HepG2 (cell line): ENCODE data around the gene FMNL2. TPM values are rescaled to one million over a fixed set of nuclear protein-coding genes. Genes with fewer than 3 reads are reported as not detected.
A peak's percentile ranks its signal among the peaks of the same experiment; 100 is the strongest.

Experiments used
- ATAC-seq: fragments of 200-7000 bp; cut with Tn5 transposase; 3 replicates; pipeline ENCODE4 v1.9.1; 2020; ENCODE audit warnings: mild to moderate bottlenecking, moderate library complexity
- BruUV-seq: library from RNA; stranded (reverse); fragments of 400-500 nt; replicated peaks from 2 replicates; lab custom pipeline; 2021; lab: Mats Ljungman, UMichigan
- CTCF ChIA-PET: fragments of 300-600 bp; formaldehyde crosslinking; extraction: SDS; loops from one replicate; lab custom pipeline; 2021; ENCODE audit warnings: low total read pairs, inconsistent platforms, low intra/inter-chr PET ratio; lab: Yijun Ruan, JAX
- POLR2A ChIA-PET: fragments of 350-600 bp; sonication (Branson Sonifier 250); formaldehyde crosslinking; loops from one replicate; lab custom pipeline; 2020; ENCODE audit warnings: antibody characterized with exemption, inconsistent platforms; lab: Yijun Ruan, JAX
- DNase-seq: peaks from one replicate; pipeline ENCODE4 v3.0.0-alpha.2; 2015; ENCODE audit warnings: low spot score
- FAIRE-seq: peaks from 3 replicates; lab custom pipeline; 2011; peaks lifted over from hg19 to GRCh38; lab: Jason Lieb, UNC
- H2AFZ ChIP-seq: one replicate; pipeline ENCODE4 v1.6.1; 2011; ENCODE audit warnings: low read length, inconsistent platforms
- H3K27ac ChIP-seq: fragments of 300-600 bp; 3 replicates; pipeline ENCODE4 v1.8.0; 2011; ENCODE audit warnings: mixed run types, mild to moderate bottlenecking, mixed read lengths, low read length, inconsistent platforms; ENCODE audit not compliant: insufficient read depth; ENCODE audit errors: extremely low read length
- H3K27me3 ChIP-seq, 2 experiments: fragments of 200-600 bp in 1 of 2; 2 replicates in 1 of 2; 3 replicates in 1 of 2; pipeline versions ENCODE4 v1.6.0 to v1.8.0; 2011; ENCODE audit warnings: low read length in 2 of 2, mild to moderate bottlenecking in 2 of 2, moderate library complexity in 2 of 2, inconsistent platforms in 1 of 2; ENCODE audit not compliant: insufficient read depth in 2 of 2, control insufficient read depth in 1 of 2
- H3K36me3 ChIP-seq, 2 experiments: fragments of 200-600 bp in 1 of 2; replicated peaks in 1 of 2; 2 replicates in 1 of 2; 3 replicates in 1 of 2; pipeline versions ENCODE4 v1.5.1 to v1.8.0; 2011; ENCODE audit warnings: low read length in 2 of 2, inconsistent platforms in 1 of 2; ENCODE audit not compliant: insufficient read depth in 2 of 2, control insufficient read depth in 1 of 2
- H3K4me1 ChIP-seq: 2 replicates; pipeline ENCODE4 v1.5.1; 2012; ENCODE audit warnings: low read length, inconsistent platforms; ENCODE audit not compliant: insufficient read depth
- H3K4me2 ChIP-seq: 2 replicates; pipeline ENCODE4 v1.6.0; 2011; ENCODE audit warnings: low read depth, low read length, inconsistent platforms
- H3K4me3 ChIP-seq, 3 experiments: fragments of 200-600 bp in 1 of 3; sonication (generic), shearing (Covaris generic) in 1 of 3; replicated peaks in 1 of 3; 2 replicates each; pipeline ENCODE4 v1.5.1; 2011 to 2016; ENCODE audit warnings: low read length in 3 of 3, inconsistent platforms in 2 of 3, low read depth in 2 of 3, mild to moderate bottlenecking in 2 of 3, control low read depth in 1 of 3, mixed read lengths in 1 of 3; ENCODE audit not compliant: insufficient read depth in 1 of 3
- H3K79me2 ChIP-seq: one replicate; pipeline ENCODE4 v1.6.1; 2011; ENCODE audit warnings: low read length, inconsistent platforms; ENCODE audit not compliant: insufficient read depth
- H3K9ac ChIP-seq: 2 replicates; pipeline ENCODE4 v1.6.0; 2011; ENCODE audit warnings: mild to moderate bottlenecking, low read depth, low read length, inconsistent platforms; ENCODE audit not compliant: insufficient read depth
- H3K9me3 ChIP-seq: 2 replicates; pipeline ENCODE4 v1.5.1; 2012; ENCODE audit warnings: mild to moderate bottlenecking, low read length
- H4K20me1 ChIP-seq: 2 replicates; pipeline ENCODE4 v1.6.0; 2011; ENCODE audit warnings: inconsistent platforms, mild to moderate bottlenecking, low read length, moderate library complexity; ENCODE audit not compliant: insufficient read depth
- CEBPB ChIP-seq: IDR thresholded peaks from 2 replicates; pipeline ENCODE4 v1.6.1; 2011; ENCODE audit warnings: low read depth, low read length, improper control_type of control experiment, borderline replicate concordance
- CERS6 ChIP-seq: sonication (generic); formaldehyde crosslinking; IDR thresholded peaks from 2 replicates; pipeline ENCODE4 v1.5.0; 2020; ENCODE audit warnings: missing genetic modification reagents
- ELF3 ChIP-seq: IDR thresholded peaks from 2 replicates; pipeline ENCODE4 v1.6.1; 2016; ENCODE audit warnings: missing genetic modification reagents, missing compliant biosample characterization
- KDM5B ChIP-seq: sonication (generic); formaldehyde crosslinking; IDR thresholded peaks from 2 replicates; pipeline ENCODE4 v1.4.0; 2020; ENCODE audit warnings: missing genetic modification reagents, mild to moderate bottlenecking, borderline replicate concordance
- MAFF ChIP-seq: IDR thresholded peaks from 2 replicates; pipeline ENCODE4 v1.6.1; 2011; ENCODE audit warnings: low read depth, low read length, improper control_type of control experiment
- MAFK ChIP-seq, 2 experiments: IDR thresholded peaks in 1 of 2; conservative IDR thresholded peaks in 1 of 2; 2 replicates each; pipeline ENCODE4 v1.6.1; 2011; ENCODE audit warnings: improper control_type of control experiment in 2 of 2, low read length in 2 of 2
- MEF2D ChIP-seq: sonication (generic); formaldehyde crosslinking; IDR thresholded peaks from 2 replicates; pipeline ENCODE4 v1.5.1; 2020; ENCODE audit warnings: mild to moderate bottlenecking, missing genetic modification reagents
- MYNN ChIP-seq: sonication (generic); formaldehyde crosslinking; IDR thresholded peaks from 2 replicates; pipeline ENCODE4 v1.4.0; 2020; ENCODE audit warnings: mild to moderate bottlenecking, low read depth, missing genetic modification reagents
- RNF219 ChIP-seq: sonication (generic); formaldehyde crosslinking; IDR thresholded peaks from 2 replicates; pipeline ENCODE4 v1.5.0; 2020; ENCODE audit warnings: mild to moderate bottlenecking, missing genetic modification reagents
- SETDB1 ChIP-seq: sonication (generic); formaldehyde crosslinking; IDR thresholded peaks from 2 replicates; pipeline ENCODE4 v1.5.1; 2020; ENCODE audit warnings: missing genetic modification reagents, mild to moderate bottlenecking, borderline replicate concordance
- SNAI1 ChIP-seq: sonication (generic); formaldehyde crosslinking; IDR thresholded peaks from 2 replicates; pipeline ENCODE4 v1.5.0; 2020; ENCODE audit warnings: mild to moderate bottlenecking, missing genetic modification reagents, borderline replicate concordance
- TFDP2 ChIP-seq: sonication (generic); formaldehyde crosslinking; IDR thresholded peaks from 2 replicates; pipeline ENCODE4 v1.4.0; 2020; ENCODE audit warnings: missing genetic modification reagents
- ZNF256 ChIP-seq: sonication (generic); formaldehyde crosslinking; conservative IDR thresholded peaks from 2 replicates; pipeline ENCODE4 v1.4.0; 2020; ENCODE audit warnings: missing genetic modification reagents
- ZNF678 ChIP-seq: sonication (generic); formaldehyde crosslinking; IDR thresholded peaks from 2 replicates; pipeline ENCODE4 v1.4.0; 2020; ENCODE audit warnings: mild to moderate bottlenecking, missing genetic modification reagents
- ZNF746 ChIP-seq: sonication (generic); formaldehyde crosslinking; IDR thresholded peaks from 2 replicates; pipeline ENCODE4 v1.8.0; 2022; ENCODE audit warnings: mild to moderate bottlenecking, missing genetic modification reagents
- WGBS: methylation state at CpG from one replicate; pipeline ENCODE4 v1.1.6; 2017; ENCODE audit warnings: low lambda C conversion rate; 5-methylcytosine and 5-hydroxymethylcytosine counted together
- in situ Hi-C: cut with HindIII; loops from 2 replicates; pipeline ENCODE4 v1.10.0; 2017; ENCODE audit warnings: low pct_unique_long_range_greater_than_20kb; ENCODE audit not compliant: extremely low pct_ligation_motif_present
- intact Hi-C: fragments of 100-400 bp; cut with micrococcal nuclease; formaldehyde crosslinking; loops from one replicate; pipeline ENCODE4 v1.10.0; 2022; ENCODE audit not compliant: unreplicated experiment
- polyA plus RNA-seq, 8 experiments: library from polyadenylated mRNA; depleted of rRNA in 3 of 8; stranded (reverse) in 7 of 8; unstranded in 1 of 8; fragments of >200 nt; fragmentation: Illumina TruSeq in 4 of 8; extraction: Trizol in 4 of 8; gene quantifications; 2 replicates each; pipeline versions ENCODE4 v1.2.1 to v1.2.3, GENCODE V29; 2011 to 2016; ENCODE audit warnings: low read depth in 4 of 8, missing spikeins in 1 of 8, mixed read lengths in 1 of 8; ENCODE audit not compliant: insufficient read depth in 1 of 8
- total RNA-seq, 5 experiments: library from RNA; depleted of rRNA; stranded (reverse); fragments of >200 nt; fragmentation: Illumina TruSeq; extraction: Trizol; gene quantifications; 2 replicates each; pipeline ENCODE4 v1.2.3, GENCODE V29; 2016; ENCODE audit warnings: low read depth in 1 of 5

The FMNL2 gene
- total and polyA plus RNA-seq, 2 of the 13 experiments (the other 11 are each of a cell fraction or from before 2014, with no cell fraction given): 66.5 to 67.7 TPM

- in situ Hi-C loops: no loop called here
- intact Hi-C loops: no loop called here
- H3K9me3 ChIP-seq: no peaks in the 10 kb centered on the region
- H2AFZ ChIP-seq: no peak overlapping the region
- H3K9ac ChIP-seq: no peak overlapping the region
- no TSS peak for BruUV-seq
- no peak for TF ChIP-seq MYNN (CRISPR knock-in tag)
- TF ChIP-seq ZNF256: no peak
- TF ChIP-seq MAFK (conservative IDR thresholded peaks at IDR 0.05 in 1 of 2, IDR thresholded peaks at IDR 0.05 in 1 of 2; ENCODE audit: low read length in 2 of 2): peak; percentile 71 to 82
- TF ChIP-seq ELF3 (CRISPR knock-in tag): no peak
- TF ChIP-seq MAFF: peak; percentile 77
- no peak for TF ChIP-seq MEF2D (CRISPR knock-in tag)
- TF ChIP-seq, all 625 proteins: peak for 2
- no peak overlapping the region for H3K27ac ChIP-seq
- peaks cover 73% of the 10 kb centered on the region for H3K79me2 ChIP-seq
- H3K27me3 ChIP-seq: no peaks in the 10 kb centered on the region
- no peak overlapping the region for H3K4me2 ChIP-seq
- peaks cover 3 to 45% of the 10 kb centered on the region in 2 experiments for H3K36me3 ChIP-seq
- DNase-seq: no peak
- ATAC-seq: no peak
- POLR2A ChIA-PET: no interaction called here
- FAIRE-seq: no peak
- no peak overlapping the region for H3K4me3 ChIP-seq
- WGBS: 96% methylated on average over 3 of the region's 3 CpGs
- CTCF ChIA-PET: no interaction called here
- peaks cover 20% of the 10 kb centered on the region for H4K20me1 ChIP-seq
- H3K4me1 ChIP-seq: no peaks in the 10 kb centered on the region
These were observed 360.8 kb downstream of the FMNL2 start for GRCh38 chr2:152695763-152696162.

- Histone ChIP-seq H3K4me1 (no peaks in the 10 kb centered on the region), H3K9me3 (no peaks in the 10 kb centered on the region), H2AFZ (no peak overlapping the region), H3K4me3 (no peak overlapping the region), H3K27me3 (no peaks in the 10 kb centered on the region), H3K4me2 (no peak overlapping the region), H3K27ac (no peak overlapping the region), H3K36me3 (peaks cover 5 to 44% of the 10 kb centered on the region in 2 experiments), H4K20me1 (peaks cover 20% of the 10 kb centered on the region), H3K79me2 (peaks cover 80% of the 10 kb centered on the region), H3K9ac (no peak overlapping the region)
- WGBS: 86% methylated on average over 1 of the region's 1 CpG
- intact Hi-C loops: no loop called here
- in situ Hi-C loops: no loop called here
- BruUV-seq: no TSS peak
- no peak for FAIRE-seq
- CTCF ChIA-PET: no interaction called here
- no peak for DNase-seq
- ATAC-seq: no peak
- POLR2A ChIA-PET: interaction anchor here (1.4 kb wide), 1 partner anchor 20 kb away, joined by 5 read pairs; the partner anchor contains the start of gene PRPF40A
- TF ChIP-seq SETDB1 (CRISPR knock-in tag) (no peak), RNF219 (CRISPR knock-in tag) (no peak), SNAI1 (CRISPR knock-in tag) (no peak), KDM5B (CRISPR knock-in tag) (no peak), ZNF746 (CRISPR knock-in tag) (no peak), TFDP2 (CRISPR knock-in tag) (no peak), CEBPB (no peak), CERS6 (CRISPR knock-in tag) (no peak), ZNF678 (CRISPR knock-in tag) (no peak)
These were observed 361.5 kb downstream of the FMNL2 start for GRCh38 chr2:152696476-152696875.
